Tibial nerve (tissue), 4 donors: ENCODE measurements around the gene CCDC82.

Experiments
- CTCF ChIP-seq, 5 experiments: fragments of 200-600 bp in 3 of 5; fragments of 450-650 bp in 2 of 5; sonication (generic) in 3 of 5; IDR thresholded peaks; one replicate each; pipeline ENCODE4 v1.5.1; 2016 to 2019; ENCODE audit warnings: antibody characterized with exemption in 5 of 5, mild to moderate bottlenecking in 3 of 5, moderate library complexity in 2 of 5
- EP300 ChIP-seq, 2 donors: sonication (generic); formaldehyde crosslinking; IDR thresholded peaks; one replicate each; pipeline ENCODE4 v1.6.1; 2017; ENCODE audit warnings: antibody characterized with exemption in 2 of 2, mild to moderate bottlenecking in 1 of 2
- POLR2A ChIP-seq, 2 donors: fragments of 450-650 bp; IDR thresholded peaks; one replicate each; pipeline ENCODE4 v1.6.1; 2017; ENCODE audit warnings: antibody characterized with exemption in 2 of 2, mild to moderate bottlenecking in 2 of 2, moderate library complexity in 2 of 2

- no peak for TF ChIP-seq CTCF (IDR thresholded peaks at IDR 0.05)
- TF ChIP-seq POLR2A (IDR thresholded peaks at IDR 0.05) = no peak
- TF ChIP-seq EP300 (IDR thresholded peaks at IDR 0.05) = no peak
Observed at GRCh38 chr11:96394773-96395172, 5.1 kb upstream of the CCDC82 start.
